ENCODE measurements around the gene EVA1A.

Gene EVA1A

GRCh38 chr2:75561566-75562512 lies 1.1 kb upstream of the EVA1A start:
- DNase-seq (ENCODE audit: extremely low spot score): no peak
- POLR2A ChIA-PET: no interaction called here
- TF ChIP-seq CTCF (IDR thresholded peaks at IDR 0.05; ENCODE audit: control extremely low read depth, extremely low read depth, low read depth, missing control alignments): no peak
- CTCF ChIA-PET: interaction anchor here (1.1 to 3.7 kb wide), 5 partner anchors 8 to 79 kb away, joined by 3 to 21 read pairs (median 3); no protein-coding TSS in a partner anchor

- CTCF ChIA-PET: interaction anchor here (1.1 to 1.2 kb wide), 3 partner anchors 10 to 59 kb away, joined by 3 read pairs; no protein-coding TSS in a partner anchor
- POLR2A ChIA-PET: no interaction called here
- peak; percentile 37 for DNase-seq (ENCODE audit: extremely low spot score)
- TF ChIP-seq CTCF (IDR thresholded peaks at IDR 0.05; ENCODE audit: control extremely low read depth, extremely low read depth, low read depth, missing control alignments): peak; percentile 46
Measured at GRCh38 chr2:75560022-75560767, 544 bp downstream of the EVA1A start.

- ChIA-PET CTCF (interaction anchor here (1.1 to 1.2 kb wide), 2 partner anchors 12 to 60 kb away, joined by 3 read pairs; no protein-coding TSS in a partner anchor), POLR2A (no interaction called here)
- no peak for TF ChIP-seq CTCF (IDR thresholded peaks at IDR 0.05; ENCODE audit: control extremely low read depth, extremely low read depth, low read depth, missing control alignments)
- DNase-seq (ENCODE audit: extremely low spot score): no peak
Measured at GRCh38 chr2:75559680-75560021, 1.1 kb downstream of the EVA1A start.

- DNase-seq (ENCODE audit: extremely low spot score): no peak
- no peak for TF ChIP-seq CTCF (IDR thresholded peaks at IDR 0.05; ENCODE audit: control extremely low read depth, extremely low read depth, low read depth, missing control alignments)
- ChIA-PET CTCF (interaction anchor here (1.1 to 1.2 kb wide), 2 partner anchors 12 to 60 kb away, joined by 3 read pairs; no protein-coding TSS in a partner anchor), POLR2A (no interaction called here)
Measured at GRCh38 chr2:75558786-75559679, 1.7 kb downstream of the EVA1A start.

GRCh38 chr2:75558136-75558535 lies 2.6 kb downstream of the EVA1A start:
- no peak for TF ChIP-seq CTCF (IDR thresholded peaks at IDR 0.05; ENCODE audit: control extremely low read depth, extremely low read depth, low read depth, missing control alignments)
- no peak for DNase-seq (ENCODE audit: extremely low spot score)
- CTCF ChIA-PET: no interaction called here
- POLR2A ChIA-PET: no interaction called here

Data from GM10248 (cell line).